Astrocyte (in vitro differentiated cells and primary cell): ENCODE results near the gene IMP4. TPM values are rescaled to one million over a fixed set of nuclear protein-coding genes. Genes with fewer than 3 reads are reported as not detected.

ENCODE experiments used
- DNase-seq: peaks from one replicate; pipeline ENCODE4 v3.0.0-alpha.2; 2010; ENCODE audit warnings: low read depth
- FAIRE-seq: peaks from 2 replicates; lab custom pipeline; 2011; peaks lifted over from hg19 to GRCh38; lab: Jason Lieb, UNC
- H2AFZ ChIP-seq: 2 replicates; pipeline ENCODE4 v1.6.0; 2012; ENCODE audit warnings: low read depth, low read length, inconsistent platforms
- H3K27ac ChIP-seq: 2 replicates; pipeline ENCODE4 v1.5.1; 2011; ENCODE audit warnings: low read depth, low read length, inconsistent platforms
- H3K27me3 ChIP-seq: 2 replicates; pipeline ENCODE4 v1.6.0; 2011; ENCODE audit warnings: low read length, inconsistent platforms; ENCODE audit not compliant: insufficient read depth
- H3K36me3 ChIP-seq: 2 replicates; pipeline ENCODE4 v1.5.1; 2011; ENCODE audit warnings: low read length, inconsistent platforms; ENCODE audit not compliant: insufficient read depth
- H3K4me1 ChIP-seq: 2 replicates; pipeline ENCODE4 v1.5.1; 2011; ENCODE audit warnings: low read length, inconsistent platforms; ENCODE audit not compliant: insufficient read depth
- H3K4me2 ChIP-seq: 2 replicates; pipeline ENCODE4 v1.6.0; 2012; ENCODE audit warnings: low read length, inconsistent platforms
- H3K4me3 ChIP-seq: 2 replicates; pipeline ENCODE4 v1.5.1; 2011; ENCODE audit warnings: low read depth, mild to moderate bottlenecking, low read length, inconsistent platforms; ENCODE audit not compliant: insufficient read depth
- H3K79me2 ChIP-seq: 2 replicates; pipeline ENCODE4 v1.6.0; 2012; ENCODE audit warnings: mild to moderate bottlenecking, low read length, inconsistent platforms; ENCODE audit not compliant: insufficient read depth
- H3K9ac ChIP-seq: 2 replicates; pipeline ENCODE4 v1.6.0; 2012; ENCODE audit warnings: mild to moderate bottlenecking, low read length, inconsistent platforms
- H3K9me3 ChIP-seq: 2 replicates; pipeline ENCODE4 v1.5.1; 2012; ENCODE audit warnings: low read depth, mild to moderate bottlenecking, low read length, inconsistent platforms; ENCODE audit not compliant: insufficient read depth
- H4K20me1 ChIP-seq: 2 replicates; pipeline ENCODE4 v1.6.0; 2012; ENCODE audit warnings: low read length, inconsistent platforms; ENCODE audit not compliant: insufficient read depth
- H3K27ac Mint-ChIP-seq: one replicate; pipeline ENCODE4 v1.8.0; 2021; ENCODE audit warnings: mild to moderate bottlenecking, mixed read lengths; ENCODE audit not compliant: unreplicated experiment
- H3K27me3 Mint-ChIP-seq: one replicate; pipeline ENCODE4 v1.8.0; 2021; ENCODE audit warnings: low read depth, mixed read lengths; ENCODE audit not compliant: unreplicated experiment
- H3K36me3 Mint-ChIP-seq: one replicate; pipeline ENCODE4 v1.8.0; 2021; ENCODE audit warnings: low read depth, mixed read lengths; ENCODE audit not compliant: unreplicated experiment
- H3K4me1 Mint-ChIP-seq: one replicate; pipeline ENCODE4 v1.8.0; 2021; ENCODE audit warnings: low read depth, mixed read lengths; ENCODE audit not compliant: unreplicated experiment
- H3K4me3 Mint-ChIP-seq: one replicate; pipeline ENCODE4 v1.8.0; 2021; ENCODE audit warnings: mild to moderate bottlenecking, moderate library complexity, mixed read lengths; ENCODE audit not compliant: unreplicated experiment
- H3K9me3 Mint-ChIP-seq: one replicate; pipeline ENCODE4 v1.8.0; 2021; ENCODE audit warnings: mild to moderate bottlenecking, mixed read lengths; ENCODE audit not compliant: unreplicated experiment
- CTCF ChIP-seq: IDR thresholded peaks from 2 replicates; pipeline ENCODE4 v1.5.1; 2011; ENCODE audit warnings: low read depth, mild to moderate bottlenecking, inconsistent platforms, low read length, moderate library complexity; ENCODE audit not compliant: insufficient read depth
- EZH2 ChIP-seq: IDR thresholded peaks from 2 replicates; pipeline ENCODE4 v1.6.1; 2012; ENCODE audit warnings: mild to moderate bottlenecking, low read length, inconsistent platforms; ENCODE audit not compliant: insufficient read depth
- total RNA-seq: library from RNA; stranded (reverse); gene quantifications from 2 replicates; pipeline ENCODE4 v1.2.1, GENCODE V29; 2021

Gene IMP4
- total RNA-seq, 1 donor from 2014 or later: 65.5 TPM

- H3K4me2 ChIP-seq: no peak overlapping the region
- no peaks in the 10 kb centered on the region for H3K9me3 ChIP-seq
- TF ChIP-seq EZH2 (no peak), CTCF (no peak)
- no peak overlapping the region for H3K27ac ChIP-seq
- no peak overlapping the region for H3K9ac ChIP-seq
- H3K4me3 ChIP-seq: no peak overlapping the region
- H2AFZ ChIP-seq: no peak overlapping the region
- peaks cover under 1% of the 10 kb centered on the region for H3K4me1 ChIP-seq
- H4K20me1 ChIP-seq: peaks cover 68% of the 10 kb centered on the region
- no peaks in the 10 kb centered on the region for H3K9me3 Mint-ChIP-seq
- peaks cover 46% of the 10 kb centered on the region for H3K79me2 ChIP-seq
- DNase-seq (no peak), FAIRE-seq (no peak)
- H3K36me3 ChIP-seq: peaks cover 4% of the 10 kb centered on the region
- H3K27me3 ChIP-seq: no peaks in the 10 kb centered on the region
- H3K4me1 Mint-ChIP-seq: peaks cover 6% of the 10 kb centered on the region
- H3K4me3 Mint-ChIP-seq: no peak overlapping the region
- H3K36me3 Mint-ChIP-seq: peaks cover 8% of the 10 kb centered on the region
- no peak overlapping the region for H3K27ac Mint-ChIP-seq
- H3K27me3 Mint-ChIP-seq: no peaks in the 10 kb centered on the region
Observed at GRCh38 chr2:130380096-130380934, 37.6 kb downstream of the IMP4 start.

DNA sequence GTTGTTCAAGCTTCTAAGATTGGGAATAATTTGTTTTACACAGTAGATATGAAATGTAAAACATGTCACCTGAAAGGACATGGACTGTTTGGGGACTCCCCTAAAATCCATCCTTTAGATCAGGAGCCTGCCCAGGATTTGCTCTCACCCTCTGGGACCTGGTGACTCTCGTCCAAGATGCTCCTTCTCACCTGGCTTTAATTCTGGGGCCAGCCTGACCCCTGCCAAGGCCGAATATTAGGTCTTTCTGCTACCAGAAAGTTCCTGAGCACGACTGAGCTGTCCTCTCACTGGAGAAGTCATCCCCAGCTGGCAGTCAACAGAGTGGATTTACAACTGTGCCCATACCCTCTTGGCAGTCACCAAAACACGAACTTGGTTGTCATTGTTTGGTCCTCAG is 38.4 kb downstream of the IMP4 start:
- Mint-ChIP-seq H3K27ac (no peak overlapping the region), H3K27me3 (no peaks in the 10 kb centered on the region), H3K4me1 (peaks cover 2% of the 10 kb centered on the region), H3K9me3 (no peaks in the 10 kb centered on the region), H3K4me3 (no peak overlapping the region), H3K36me3 (peaks cover 8% of the 10 kb centered on the region)
- Histone ChIP-seq H3K27me3 (no peaks in the 10 kb centered on the region), H4K20me1 (peaks cover 66% of the 10 kb centered on the region), H3K9ac (no peak overlapping the region), H3K36me3 (no peaks in the 10 kb centered on the region), H3K4me3 (no peak overlapping the region), H3K4me1 (no peaks in the 10 kb centered on the region), H3K27ac (no peak overlapping the region), H3K4me2 (no peak overlapping the region), H3K9me3 (no peaks in the 10 kb centered on the region), H3K79me2 (peaks cover 38% of the 10 kb centered on the region), H2AFZ (no peak overlapping the region)
- DNase-seq: no peak
- no peak for FAIRE-seq
- no peak for TF ChIP-seq EZH2
- no peak for TF ChIP-seq CTCF

- no peaks in the 10 kb centered on the region for H3K9me3 Mint-ChIP-seq
- H4K20me1 ChIP-seq: peaks cover 61% of the 10 kb centered on the region
- H3K36me3 Mint-ChIP-seq: peaks cover 8% of the 10 kb centered on the region
- no peak overlapping the region for H3K4me3 ChIP-seq
- no peaks in the 10 kb centered on the region for H3K9me3 ChIP-seq
- H3K27ac ChIP-seq: no peak overlapping the region
- H3K4me2 ChIP-seq: no peak overlapping the region
- TF ChIP-seq CTCF (no peak), EZH2 (no peak)
- peaks cover 37% of the 10 kb centered on the region for H3K79me2 ChIP-seq
- no peaks in the 10 kb centered on the region for H3K36me3 ChIP-seq
- H3K4me3 Mint-ChIP-seq: no peak overlapping the region
- H2AFZ ChIP-seq: no peak overlapping the region
- DNase-seq (no peak), FAIRE-seq (no peak)
- no peaks in the 10 kb centered on the region for H3K27me3 ChIP-seq
- no peaks in the 10 kb centered on the region for H3K27me3 Mint-ChIP-seq
- no peaks in the 10 kb centered on the region for H3K4me1 ChIP-seq
- H3K27ac Mint-ChIP-seq: no peak overlapping the region
- H3K4me1 Mint-ChIP-seq: peaks cover 2% of the 10 kb centered on the region
- H3K9ac ChIP-seq: no peak overlapping the region
Observed at GRCh38 chr2:130381619-130382018, 38.9 kb downstream of the IMP4 start.
